ENCODE results near the gene LILRB3.
"Not testable (repeated sequence)": the region's sequence is repeated elsewhere in the genome, so short reads cannot be mapped to it uniquely, and the experiment has no call there.

Gene LILRB3

DNA sequence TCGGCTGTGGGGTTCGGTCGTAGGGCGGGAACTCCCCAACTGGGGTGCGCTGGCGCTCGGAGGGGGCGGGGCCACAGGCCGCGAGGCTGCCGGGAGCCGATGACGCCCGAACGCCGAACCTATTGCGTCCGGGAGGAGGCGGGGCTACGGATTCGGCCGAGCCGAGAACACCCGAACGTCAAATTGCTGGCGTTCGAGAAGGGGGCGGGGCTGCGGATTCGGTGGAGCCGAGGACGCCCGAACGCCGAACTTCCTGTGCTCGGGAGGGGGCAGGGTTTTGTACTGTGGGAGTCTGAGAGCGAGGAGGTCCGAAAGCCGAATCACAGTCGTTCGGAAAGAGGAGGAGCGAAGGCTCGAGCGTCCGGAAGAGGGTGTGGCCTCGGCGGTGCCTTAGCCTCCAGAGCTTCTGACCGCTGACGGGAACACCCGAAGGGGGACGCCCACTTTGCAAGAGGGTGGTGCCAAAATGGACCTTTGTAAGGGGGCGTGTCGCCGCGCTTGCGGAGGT, 32.2 kb downstream of the LILRB3 start:
- DNase-seq (ENCODE audit: low read depth in 2 of 2), result peak; percentile 100

DNA sequence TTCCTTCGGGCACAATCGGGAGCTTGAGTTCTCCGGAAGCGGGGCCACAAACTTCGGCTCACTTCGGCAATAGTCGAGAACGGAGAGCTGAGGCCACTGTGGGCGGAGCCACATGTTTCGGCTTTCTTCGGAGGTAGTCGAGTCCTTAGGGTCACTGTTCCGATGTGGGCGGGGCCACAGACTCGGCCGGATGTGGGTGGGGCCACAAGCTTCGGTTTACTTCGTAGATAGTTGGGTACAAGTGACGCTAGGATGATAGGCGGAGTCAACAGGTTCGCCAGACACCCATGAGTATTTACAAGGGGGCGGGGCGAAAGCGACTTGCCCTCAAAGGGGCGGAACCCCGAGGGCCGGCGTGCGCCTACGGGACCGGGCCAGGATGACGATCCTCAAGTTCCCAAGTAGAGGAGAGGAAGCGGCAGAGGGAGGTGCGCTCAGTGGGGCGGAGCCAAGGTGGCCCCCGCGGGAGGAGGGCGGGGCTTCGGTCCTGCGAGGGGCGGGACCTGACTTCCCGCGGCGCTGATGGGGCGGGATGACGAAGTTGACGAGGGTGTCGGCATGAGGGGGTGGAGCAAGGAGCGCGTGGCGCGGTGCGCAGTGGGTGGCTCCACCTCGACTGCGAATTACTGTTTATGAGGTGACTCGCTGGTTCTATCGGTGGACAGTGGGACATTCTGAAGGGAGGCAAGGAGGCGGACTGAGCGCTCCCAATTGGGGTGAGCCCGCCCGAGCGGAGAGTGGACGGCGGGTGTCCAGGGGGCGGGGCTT, 32.9 kb downstream of the LILRB3 start:
- peak; percentile 100 for DNase-seq (ENCODE audit: low read depth in 2 of 2)

- DNase-seq (ENCODE audit: low read depth in 2 of 2), result peak in 1 of 2 donors; percentile 56
Measured at GRCh38 chr19:54189145-54189734, 33.6 kb downstream of the LILRB3 start, which contains the start of gene MBOAT7. TSS of gene MBOAT7 (minus strand) at chr19:54189580. CDS start at chr19:54188508, 1,072 bp downstream.

DNA sequence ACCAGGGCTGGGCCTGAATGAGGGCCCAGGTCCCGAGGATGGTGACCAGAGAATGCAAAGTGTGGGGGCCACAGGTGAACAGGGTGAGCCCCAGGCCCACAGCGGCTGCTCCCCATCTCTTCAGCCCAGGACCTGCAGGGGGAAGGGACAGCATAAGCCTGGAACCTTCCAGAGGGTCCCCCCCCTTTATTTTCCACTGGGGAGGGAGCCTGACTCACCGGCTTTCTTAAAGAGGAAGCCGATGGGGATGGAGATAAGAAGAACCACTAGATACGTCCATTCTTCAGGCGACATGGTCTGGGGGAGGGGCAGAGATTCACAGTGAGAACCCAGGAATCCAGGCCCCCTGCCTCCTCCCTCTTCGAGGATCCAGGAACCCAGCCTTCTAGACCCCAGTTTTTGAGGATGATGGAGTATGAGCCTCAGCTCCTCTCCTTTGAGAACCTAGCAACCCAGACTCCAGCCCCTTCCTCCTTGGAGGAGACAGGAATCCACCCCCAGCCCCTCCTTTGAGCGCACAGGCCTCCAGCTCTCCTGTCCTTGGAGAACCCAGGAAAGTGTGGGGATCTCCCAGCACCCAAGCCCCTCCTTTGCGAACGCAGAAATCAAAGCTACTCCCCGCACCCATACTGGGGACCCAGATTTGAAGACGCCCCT, 34.5 kb downstream of the LILRB3 start:
- DNase-seq (ENCODE audit: low read depth in 2 of 2), result peak; percentile 33 to 66

- DNase-seq (ENCODE audit: low read depth in 2 of 2), result no peak
Measured at GRCh38 chr19:54186934-54187381, 35.8 kb downstream of the LILRB3 start.

DNA sequence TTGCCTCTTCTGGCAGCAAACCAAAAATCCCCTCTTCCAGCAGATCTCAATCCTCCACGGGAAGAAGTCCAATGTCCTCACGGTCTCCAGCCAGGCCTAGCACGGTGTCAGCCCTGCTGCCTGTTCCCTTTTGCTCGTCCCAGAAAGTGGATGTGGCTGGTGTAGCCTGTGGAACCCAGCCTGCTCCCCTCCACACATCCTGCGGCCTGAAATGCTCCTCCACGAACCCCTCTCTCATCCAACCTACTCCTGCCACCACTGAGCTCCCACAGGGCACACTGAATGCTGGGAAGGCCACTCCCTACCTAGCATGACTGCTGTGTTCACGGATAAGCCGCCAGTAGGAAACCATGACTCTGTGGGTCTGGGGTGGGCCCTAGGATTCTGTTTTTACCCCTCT, 36.5 kb downstream of the LILRB3 start:
- DNase-seq (ENCODE audit: low read depth in 2 of 2), result no peak

DNA sequence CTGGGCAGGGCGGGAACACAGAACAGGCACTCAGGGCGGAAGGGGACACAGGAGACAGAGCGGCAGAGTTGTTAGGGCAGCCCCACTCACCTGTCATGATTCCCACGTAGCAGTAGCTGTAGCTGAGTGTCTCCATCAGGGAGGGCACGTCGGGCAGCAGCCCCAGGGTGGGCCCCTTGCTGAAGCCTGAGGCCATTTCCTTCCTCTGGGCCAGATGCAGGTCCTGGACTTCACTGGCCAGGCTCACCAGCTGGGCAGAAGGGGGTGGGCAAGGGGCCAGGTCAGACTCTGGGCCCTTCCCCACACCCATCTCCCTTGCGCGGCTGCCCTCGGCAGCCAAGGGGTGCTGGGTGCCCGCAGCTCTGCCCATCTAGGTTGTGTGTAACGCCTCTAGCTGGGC, 39.4 kb downstream of the LILRB3 start:
- DNase-seq (ENCODE audit: low read depth in 2 of 2), result no peak

GRCh38 chr19:54181894-54182293, 40.9 kb downstream of the LILRB3 start:
- DNase-seq (ENCODE audit: low read depth in 2 of 2), result not testable (repeated sequence)

- no peak for DNase-seq (ENCODE audit: low read depth in 2 of 2)
Measured at GRCh38 chr19:54180691-54181091, 42.1 kb downstream of the LILRB3 start.

DNA sequence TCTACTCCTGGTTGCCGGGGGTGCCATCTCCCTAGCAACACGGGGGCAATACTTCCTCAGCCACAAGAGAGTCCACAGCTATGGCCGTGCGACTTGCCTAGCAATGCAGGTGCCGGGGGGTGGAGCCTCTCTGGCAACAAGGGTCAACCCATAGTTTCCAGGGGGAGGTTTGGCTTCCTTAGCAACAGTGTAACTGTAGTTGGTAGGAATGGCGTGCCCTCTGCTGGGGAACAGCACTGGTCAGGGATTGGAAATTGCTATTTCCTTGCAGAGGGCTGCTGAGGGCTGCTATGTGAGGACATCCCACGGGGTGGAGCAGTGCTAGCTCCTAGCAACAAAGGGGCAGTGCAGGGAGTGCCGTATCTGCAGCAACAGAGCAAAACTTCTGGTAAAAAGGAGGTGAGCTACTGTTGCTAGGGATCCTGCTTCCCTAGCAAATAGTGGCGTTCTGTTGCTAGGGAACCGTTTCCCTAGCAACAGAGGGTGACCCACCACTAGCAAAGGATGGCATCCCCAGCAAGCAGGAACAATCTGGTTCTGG, 42.8 kb downstream of the LILRB3 start:
- DNase-seq (ENCODE audit: low read depth in 2 of 2), result no peak

DNA sequence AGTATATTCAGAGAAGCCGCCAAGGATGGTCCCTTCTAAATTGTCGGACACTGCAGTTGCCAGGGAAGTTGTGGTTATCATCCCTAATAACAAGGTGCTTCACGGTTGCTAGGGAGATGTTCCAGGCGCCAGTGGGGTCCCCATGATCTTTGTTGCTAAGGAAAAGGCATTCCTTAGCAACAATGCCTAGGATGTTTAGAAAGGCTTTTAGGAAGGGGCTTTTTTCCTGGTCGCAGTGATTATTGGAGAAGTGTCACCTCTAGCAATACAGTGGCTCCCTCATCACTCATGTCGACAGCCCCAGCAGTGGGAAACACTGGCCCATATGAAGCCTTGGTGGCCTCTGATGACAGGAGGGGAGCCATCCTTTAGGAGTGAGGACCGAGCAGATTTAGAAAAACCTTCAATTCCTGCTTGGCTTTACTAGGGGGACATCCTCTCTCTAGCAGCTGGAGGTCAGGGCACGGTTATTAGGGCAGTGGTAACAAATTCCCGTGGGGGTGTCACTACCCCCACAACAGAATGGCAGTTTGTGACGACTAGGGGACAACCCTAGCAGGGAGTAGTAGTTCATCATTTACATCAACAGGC, 43.5 kb downstream of the LILRB3 start:
- DNase-seq (ENCODE audit: low read depth in 2 of 2), result no peak

- DNase-seq (ENCODE audit: low read depth in 2 of 2), result no peak
Measured at GRCh38 chr19:54178581-54179261, 44.1 kb downstream of the LILRB3 start.

- no peak for DNase-seq (ENCODE audit: low read depth in 2 of 2)
Measured at GRCh38 chr19:54173951-54174834, 48.6 kb downstream of the LILRB3 start.

DNA sequence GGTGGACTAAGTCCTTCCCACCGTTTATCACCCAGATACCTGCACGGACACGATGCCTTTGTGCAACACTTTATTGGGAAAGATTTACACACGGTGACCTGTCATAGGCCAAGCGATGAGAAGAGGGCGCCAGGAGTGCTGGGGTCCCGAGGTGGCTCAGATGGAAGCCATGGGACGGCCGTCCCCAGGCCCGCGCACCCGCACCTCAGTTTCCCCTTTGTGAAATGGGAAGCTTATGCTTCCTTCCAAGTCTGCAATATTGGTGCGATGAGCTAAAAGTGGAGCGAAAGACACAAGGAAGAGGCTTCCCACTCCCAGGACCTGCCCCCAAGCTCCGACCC, 49.5 kb downstream of the LILRB3 start:
- no peak for DNase-seq (ENCODE audit: low read depth in 2 of 2)

- DNase-seq (ENCODE audit: low read depth in 2 of 2), result no peak
Measured at GRCh38 chr19:54172471-54173358, 50.1 kb downstream of the LILRB3 start, which contains the start of gene TMC4. TSS of gene TMC4 (minus strand) at chr19:54173160. CDS start at chr19:54173117, 43 bp downstream.

GRCh38 chr19:54171736-54172431, 50.9 kb downstream of the LILRB3 start:
- DNase-seq (ENCODE audit: low read depth in 2 of 2), result not testable (repeated sequence)

- DNase-seq (ENCODE audit: low read depth in 2 of 2), result no peak
Measured at GRCh38 chr19:54169149-54169740, 53.6 kb downstream of the LILRB3 start.
